ENCODE data around the gene RERG. TPM values are rescaled to one million over a fixed set of nuclear protein-coding genes. Genes with fewer than 3 reads are reported as not detected.

The RERG gene
- total RNA-seq, 2 experiments from 2014 or later = not detected

GRCh38 chr12:15222219-15222618 lies 1.0 kb upstream of the RERG start:
- Histone ChIP-seq H3K9me2 (ENCODE audit: insufficient read depth, low read length) (no peaks in the 10 kb centered on the region), H3K4me1 (ENCODE audit: insufficient read depth, low read length, poor library complexity, severe bottlenecking) (no peaks in the 10 kb centered on the region), H3K4me3 (ENCODE audit: low read depth, low read length, poor library complexity, severe bottlenecking) (no peak overlapping the region), H3K36me3 (ENCODE audit: insufficient read depth, low read length) (no peaks in the 10 kb centered on the region), H3K27ac (ENCODE audit: low read depth, low read length, poor library complexity, severe bottlenecking) (no peak overlapping the region), H3K4me2 (ENCODE audit: low read length) (no peak overlapping the region), H3K9me3 (ENCODE audit: low read length) (no peaks in the 10 kb centered on the region), H2AFZ (ENCODE audit: low read length) (no peak overlapping the region), H3K79me2 (ENCODE audit: insufficient read depth, low read depth, low read length) (no peaks in the 10 kb centered on the region), H4K20me1 (ENCODE audit: insufficient read depth, low read length) (no peaks in the 10 kb centered on the region)
- BruUV-seq (replicated peaks) = no TSS peak
- TF ChIP-seq EZH2phosphoT487 (IDR thresholded peaks at IDR 0.05; ENCODE audit: borderline replicate concordance, low read depth, low read length) = no peak
- TF ChIP-seq CTCF (conservative IDR thresholded peaks at IDR 0.05; ENCODE audit: low read length) = no peak
- no peak for DNase-seq (ENCODE audit: low spot score)
- ChIA-PET CTCF (ENCODE audit: unreplicated experiment) (interaction anchor here (1.2 kb wide), 1 partner anchor 8 kb away, joined by 3 read pairs; no protein-coding TSS in a partner anchor), POLR2A (interaction anchor here (0.6 kb wide), 1 partner anchor 44 kb away, joined by 6 read pairs; no protein-coding TSS in a partner anchor)
- intact Hi-C loops (cut with micrococcal nuclease; ENCODE audit: unreplicated experiment) = no loop called here

GRCh38 chr12:15220451-15220850 lies 766 bp downstream of the RERG start:
- H3K4me3 ChIP-seq (ENCODE audit: low read depth, low read length, poor library complexity, severe bottlenecking) = no peak overlapping the region
- ChIA-PET POLR2A (interaction anchor here (0.8 kb wide), 1 partner anchor 10 kb away, joined by 3 read pairs; no protein-coding TSS in a partner anchor), CTCF (ENCODE audit: unreplicated experiment) (no interaction called here)
- BruUV-seq (replicated peaks) = no TSS peak
- H3K27ac ChIP-seq (ENCODE audit: low read depth, low read length, poor library complexity, severe bottlenecking) = no peak overlapping the region
- no peak overlapping the region for H3K4me2 ChIP-seq (ENCODE audit: low read length)
- intact Hi-C loops (cut with micrococcal nuclease; ENCODE audit: unreplicated experiment) = no loop called here
- TF ChIP-seq EZH2phosphoT487 (IDR thresholded peaks at IDR 0.05; ENCODE audit: borderline replicate concordance, low read depth, low read length) (no peak), CTCF (conservative IDR thresholded peaks at IDR 0.05; ENCODE audit: low read length) (no peak)
- H3K79me2 ChIP-seq (ENCODE audit: insufficient read depth, low read depth, low read length) = no peaks in the 10 kb centered on the region
- no peaks in the 10 kb centered on the region for H3K9me3 ChIP-seq (ENCODE audit: low read length)
- H2AFZ ChIP-seq (ENCODE audit: low read length) = no peak overlapping the region
- H3K36me3 ChIP-seq (ENCODE audit: insufficient read depth, low read length) = no peaks in the 10 kb centered on the region
- H3K4me1 ChIP-seq (ENCODE audit: insufficient read depth, low read length, poor library complexity, severe bottlenecking) = no peaks in the 10 kb centered on the region
- no peak for DNase-seq (ENCODE audit: low spot score)
- no peaks in the 10 kb centered on the region for H4K20me1 ChIP-seq (ENCODE audit: insufficient read depth, low read length)
- H3K9me2 ChIP-seq (ENCODE audit: insufficient read depth, low read length) = no peaks in the 10 kb centered on the region

- Histone ChIP-seq H2AFZ (ENCODE audit: low read length) (no peak overlapping the region), H3K4me1 (ENCODE audit: insufficient read depth, low read length, poor library complexity, severe bottlenecking) (no peaks in the 10 kb centered on the region), H3K9me2 (ENCODE audit: insufficient read depth, low read length) (no peaks in the 10 kb centered on the region), H3K4me3 (ENCODE audit: low read depth, low read length, poor library complexity, severe bottlenecking) (no peak overlapping the region), H3K4me2 (ENCODE audit: low read length) (no peak overlapping the region), H3K36me3 (ENCODE audit: insufficient read depth, low read length) (no peaks in the 10 kb centered on the region), H3K27ac (ENCODE audit: low read depth, low read length, poor library complexity, severe bottlenecking) (no peak overlapping the region), H4K20me1 (ENCODE audit: insufficient read depth, low read length) (no peaks in the 10 kb centered on the region), H3K79me2 (ENCODE audit: insufficient read depth, low read depth, low read length) (no peaks in the 10 kb centered on the region), H3K9me3 (ENCODE audit: low read length) (no peaks in the 10 kb centered on the region)
- BruUV-seq (replicated peaks) = no TSS peak
- CTCF ChIA-PET (ENCODE audit: unreplicated experiment) = no interaction called here
- TF ChIP-seq EZH2phosphoT487 (IDR thresholded peaks at IDR 0.05; ENCODE audit: borderline replicate concordance, low read depth, low read length) = no peak
- no peak for TF ChIP-seq CTCF (conservative IDR thresholded peaks at IDR 0.05; ENCODE audit: low read length)
- intact Hi-C loops (cut with micrococcal nuclease; ENCODE audit: unreplicated experiment) = no loop called here
- POLR2A ChIA-PET = interaction anchor here (0.6 to 1.0 kb wide), 3 partner anchors 17 to 442 kb away, joined by 3 to 4 read pairs (median 3); no protein-coding TSS in a partner anchor
- DNase-seq (ENCODE audit: low spot score) = no peak
Measured at GRCh38 chr12:15218794-15219193, 2.4 kb downstream of the RERG start.

All from OCI-LY7 (cell line).